HCT116 (cell line): ENCODE results near the gene TRIAP1. TPM values are rescaled to one million over a fixed set of nuclear protein-coding genes. Genes with fewer than 3 reads are reported as not detected.

Experiments
- ATAC-seq: fragments of 200-7000 bp; cut with Tn5 transposase; 2 replicates; pipeline ENCODE4 v1.9.1; 2020; ENCODE audit warnings: mild to moderate bottlenecking, moderate library complexity
- BruUV-seq: library from RNA; stranded (reverse); fragments of 400-500 nt; replicated peaks from 2 replicates; lab custom pipeline; 2021; lab: Mats Ljungman, UMichigan
- CTCF ChIA-PET: fragments of 300-600 bp; sonication (Branson Sonifier 250); formaldehyde crosslinking; loops from one replicate; lab custom pipeline; 2021; ENCODE audit warnings: antibody characterized with exemption; lab: Charles Lee
- POLR2A ChIA-PET: fragments of 300-600, 350-600 bp; sonication (Branson Sonifier 250); formaldehyde crosslinking; loops from one replicate; lab custom pipeline; 2021; ENCODE audit warnings: antibody characterized with exemption; lab: Charles Lee
- RAD21 ChIA-PET, 2 experiments: fragments of 300-600 bp; sonication (Branson Sonifier 250); formaldehyde crosslinking; loops; one replicate each; lab custom pipeline; 2023; ENCODE audit warnings: low total read pairs in 2 of 2; ENCODE audit not compliant: uncharacterized antibody in 2 of 2, unreplicated experiment in 2 of 2, low non-redundant PET in 1 of 2; lab: Charles Lee
- DNase-seq: peaks from one replicate; pipeline ENCODE4 v3.0.0-alpha.2; 2010; ENCODE audit warnings: low read depth, low spot score
- H2AFZ ChIP-seq: fragments of 200-600 bp; shearing (Covaris generic), sonication (generic); 2 replicates; pipeline ENCODE4 v1.6.1; 2017; ENCODE audit warnings: low read depth, mixed run types, mixed read lengths, antibody characterized with exemption, low read length; ENCODE audit not compliant: poor library complexity, severe bottlenecking
- H3K27ac ChIP-seq: 2 replicates; pipeline ENCODE4 v1.5.1; 2012; ENCODE audit warnings: low read depth, low read length
- H3K27me3 ChIP-seq: fragments of 200-600 bp; sonication (generic); 2 replicates; pipeline ENCODE4 v1.6.1; 2016; ENCODE audit warnings: mixed run types, low read length, mixed read lengths; ENCODE audit not compliant: insufficient read depth
- H3K36me3 ChIP-seq, 2 experiments: fragments of 200-500 bp in 1 of 2; fragments of 200-600 bp in 1 of 2; sonication (Bioruptor generic) in 1 of 2; sonication (generic) in 1 of 2; 2 replicates each; pipeline versions ENCODE4 v1.5.1 to v1.6.1; 2014 to 2016; ENCODE audit warnings: low read length in 2 of 2, inconsistent platforms in 1 of 2, mixed read lengths in 1 of 2, mixed run types in 1 of 2; ENCODE audit not compliant: insufficient read depth in 2 of 2, control insufficient read depth in 1 of 2
- H3K4me1 ChIP-seq, 2 experiments: fragments of 200-600 bp in 1 of 2; sonication (generic) in 1 of 2; 2 replicates each; pipeline versions ENCODE4 v1.5.1 to v1.6.1; 2012 to 2017; ENCODE audit warnings: low read length in 2 of 2, inconsistent platforms in 1 of 2, mild to moderate bottlenecking in 1 of 2, mixed read lengths in 1 of 2, mixed run types in 1 of 2, moderate library complexity in 1 of 2; ENCODE audit not compliant: insufficient read depth in 2 of 2, control insufficient read depth in 1 of 2
- H3K4me2 ChIP-seq: fragments of 200-600 bp; sonication (generic); 2 replicates; pipeline ENCODE4 v1.6.1; 2017; ENCODE audit warnings: mixed run types, low read length, mixed read lengths
- H3K4me3 ChIP-seq, 2 experiments: fragments of 200-600 bp in 1 of 2; sonication (generic) in 1 of 2; replicated peaks in 1 of 2; 2 replicates each; pipeline ENCODE4 v1.5.1; 2011 to 2016; ENCODE audit warnings: low read length in 2 of 2, control low read depth in 1 of 2, low read depth in 1 of 2, mild to moderate bottlenecking in 1 of 2, mixed read lengths in 1 of 2, mixed run types in 1 of 2
- H3K79me2 ChIP-seq: fragments of 200-600 bp; sonication (generic); 2 replicates; pipeline ENCODE4 v1.6.1; 2017; ENCODE audit warnings: mild to moderate bottlenecking, mixed run types, low read length, moderate library complexity, mixed read lengths; ENCODE audit not compliant: insufficient read depth
- H3K9ac ChIP-seq: fragments of 200-600 bp; sonication (generic); 2 replicates; pipeline ENCODE4 v1.6.1; 2016; ENCODE audit warnings: low read length, mixed read lengths
- H3K9me2 ChIP-seq: fragments of 200-600 bp; sonication (generic), shearing (Covaris generic); 2 replicates; pipeline ENCODE4 v1.6.1; 2017; ENCODE audit warnings: mixed run types, mild to moderate bottlenecking, moderate library complexity; ENCODE audit not compliant: insufficient read depth
- H3K9me3 ChIP-seq, 2 experiments: fragments of 200-500 bp in 1 of 2; fragments of 200-600 bp in 1 of 2; sonication (Bioruptor generic) in 1 of 2; sonication (generic) in 1 of 2; 2 replicates each; pipeline ENCODE4 v1.6.1; 2014 to 2017; ENCODE audit warnings: low read length in 2 of 2, mixed read lengths in 2 of 2, inconsistent platforms in 1 of 2, low read depth in 1 of 2, mild to moderate bottlenecking in 1 of 2, mixed run types in 1 of 2, moderate library complexity in 1 of 2; ENCODE audit not compliant: control insufficient read depth in 1 of 2, insufficient read depth in 1 of 2
- H4K20me1 ChIP-seq: fragments of 200-600 bp; sonication (generic), shearing (Covaris generic); 2 replicates; pipeline ENCODE4 v1.6.1; 2017; ENCODE audit warnings: mixed run types, mild to moderate bottlenecking, moderate library complexity; ENCODE audit not compliant: insufficient read depth
- JUND ChIP-seq: IDR thresholded peaks from 2 replicates; pipeline ENCODE4 v1.6.1; 2012
- POLR2AphosphoS5 ChIP-seq: IDR thresholded peaks from 2 replicates; pipeline ENCODE4 v1.6.1; 2011; ENCODE audit warnings: mild to moderate bottlenecking, low read depth, low read length, moderate library complexity
- SP1 ChIP-seq: IDR thresholded peaks from 2 replicates; pipeline ENCODE4 v1.6.1; 2012; ENCODE audit warnings: low read depth
- YY1 ChIP-seq: IDR thresholded peaks from 2 replicates; pipeline ENCODE4 v1.6.1; 2011; ENCODE audit warnings: low read length, low read depth, moderate library complexity, mild to moderate bottlenecking; ENCODE audit not compliant: insufficient replicate concordance; ENCODE audit errors: extremely low read depth
- intact Hi-C: fragments of 100-400 bp; cut with micrococcal nuclease; formaldehyde crosslinking; loops from 2 replicates; pipeline ENCODE4 v1.10.0; 2022
- total RNA-seq: library from RNA; stranded (reverse); gene quantifications from one replicate; pipeline ENCODE4 v1.2.1, GENCODE V29; 2021; ENCODE audit not compliant: unreplicated experiment

Gene TRIAP1
- total RNA-seq, 1 experiment from 2014 or later, result 40.3 TPM

DNA sequence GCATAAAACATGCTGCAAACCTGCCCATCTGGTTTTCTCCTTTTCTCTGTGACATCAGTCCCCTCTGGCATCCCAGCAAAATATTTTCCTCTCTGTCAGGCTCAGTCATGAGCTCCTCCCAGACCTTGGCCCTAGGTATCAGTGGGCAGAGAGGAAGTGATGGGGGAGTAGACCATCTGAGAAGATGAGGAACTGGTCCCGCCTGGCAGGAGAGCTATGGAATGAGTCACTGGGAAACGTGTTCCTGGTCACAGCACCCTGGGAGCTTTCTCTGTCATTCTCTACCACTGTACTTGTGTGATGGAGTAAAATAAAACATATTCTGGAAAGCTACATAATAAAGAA lies 28.4 kb upstream of the TRIAP1 start:
- Histone ChIP-seq H3K4me3 (peak overlapping the region; percentile 23 to 42; a peak in 3 of 4 replicates), H3K27me3 (no peaks in the 10 kb centered on the region), H3K4me1 (peaks cover 40 to 65% of the 10 kb centered on the region in 2 experiments), H3K4me2 (peak overlapping the region; percentile 91), H3K9ac (peak overlapping the region; percentile 26; the same call in 1 of the 2 replicates), H3K79me2 (peaks cover 20% of the 10 kb centered on the region), H2AFZ (no peak overlapping the region), H3K9me3 (no peaks in the 10 kb centered on the region), H3K27ac (peak overlapping the region; percentile 38), H4K20me1 (no peaks in the 10 kb centered on the region), H3K9me2 (no peaks in the 10 kb centered on the region), H3K36me3 (no peaks in the 10 kb centered on the region)
- no TSS peak for BruUV-seq
- ATAC-seq, result peak; percentile 72
- ChIA-PET POLR2A (interaction anchor here (1.0 to 3.4 kb wide), 2 partner anchors 9 to 21 kb away, joined by 3 to 18 read pairs; partner anchors contain the start of gene DYNLL1), RAD21 (interaction anchor here in 1 of 2 experiments (0.6 kb wide), 1 partner anchor 54 kb away, joined by 3 read pairs; no protein-coding TSS in a partner anchor), CTCF (interaction anchor here (0.7 to 1.0 kb wide), 2 partner anchors 12 to 13 kb away, joined by 3 to 4 read pairs; no protein-coding TSS in a partner anchor)
- DNase-seq, result peak; percentile 80
- intact Hi-C loops, result loop anchor here (1.0 kb wide), 1 partner anchor 21 kb away; no protein-coding TSS in a partner anchor
- peak; percentile 69 for TF ChIP-seq POLR2AphosphoS5
- TF ChIP-seq SP1, result no peak
- TF ChIP-seq YY1, result peak; percentile 77

- DNase-seq (no peak), ATAC-seq (no peak)
- H3K4me2 ChIP-seq, result peak overlapping the region; percentile 91
- POLR2A ChIA-PET, result interaction anchor here (1.0 to 3.4 kb wide), 2 partner anchors 9 to 22 kb away, joined by 3 to 18 read pairs; partner anchors contain the start of gene DYNLL1
- peaks cover 40 to 65% of the 10 kb centered on the region in 2 experiments for H3K4me1 ChIP-seq
- no TSS peak for BruUV-seq
- peak overlapping the region; percentile 38 for H3K27ac ChIP-seq
- no peaks in the 10 kb centered on the region for H3K9me3 ChIP-seq
- CTCF ChIA-PET, result interaction anchor here (0.7 to 1.0 kb wide), 2 partner anchors 12 to 14 kb away, joined by 3 to 4 read pairs; no protein-coding TSS in a partner anchor
- no peaks in the 10 kb centered on the region for H3K36me3 ChIP-seq
- no peaks in the 10 kb centered on the region for H4K20me1 ChIP-seq
- intact Hi-C loops, result loop anchor here (1.0 kb wide), 1 partner anchor 21 kb away; no protein-coding TSS in a partner anchor
- peak overlapping the region; percentile 26; the same call in 1 of the 2 replicates for H3K9ac ChIP-seq
- no peak overlapping the region for H2AFZ ChIP-seq
- peak overlapping the region; percentile 23 to 42; a peak in 3 of 4 replicates for H3K4me3 ChIP-seq
- RAD21 ChIA-PET, result no interaction called here
- no peaks in the 10 kb centered on the region for H3K9me2 ChIP-seq
- H3K79me2 ChIP-seq, result peaks cover 25% of the 10 kb centered on the region
- H3K27me3 ChIP-seq, result no peaks in the 10 kb centered on the region
- no peak for TF ChIP-seq JUND
Measured at GRCh38 chr12:120473807-120474615, 27.8 kb upstream of the TRIAP1 start.
